Mesodermal cell (in vitro differentiated cells): ENCODE results near the gene MGARP.
A peak's percentile ranks its signal among the peaks of the same experiment; 100 is the strongest.

ENCODE experiments used
- H3K27ac ChIP-seq: 2 replicates; pipeline ENCODE4 v1.7.0; 2013; ENCODE audit warnings: mild to moderate bottlenecking, low read depth, low read length, moderate library complexity; ENCODE audit not compliant: severe bottlenecking
- H3K36me3 ChIP-seq: 2 replicates; pipeline ENCODE4 v1.7.1; 2013; ENCODE audit warnings: mild to moderate bottlenecking, low read length, moderate library complexity; ENCODE audit not compliant: control insufficient read depth, insufficient read depth
- H3K4me1 ChIP-seq: one replicate; pipeline ENCODE4 v1.7.1; 2013; ENCODE audit warnings: mild to moderate bottlenecking, low read length; ENCODE audit not compliant: insufficient read depth, control insufficient read depth, poor library complexity, severe bottlenecking
- H3K4me3 ChIP-seq: 2 replicates; pipeline ENCODE4 v1.7.0; 2013; ENCODE audit warnings: low read length, control low read depth, mild to moderate bottlenecking; ENCODE audit not compliant: insufficient read depth, poor library complexity, severe bottlenecking; ENCODE audit errors: extremely low read depth
- H3K9me3 ChIP-seq: 2 replicates; pipeline ENCODE4 v1.7.1; 2013; ENCODE audit warnings: mild to moderate bottlenecking, low read length, moderate library complexity; ENCODE audit not compliant: control insufficient read depth
- WGBS, 2 experiments: methylation state at CpG; one replicate each; pipeline ENCODE4 v1.1.5; 2013; ENCODE audit warnings: missing lambda C conversion rate in 2 of 2; ENCODE audit not compliant: insufficient coverage in 2 of 2; 5-methylcytosine and 5-hydroxymethylcytosine counted together

MGARP gene

DNA sequence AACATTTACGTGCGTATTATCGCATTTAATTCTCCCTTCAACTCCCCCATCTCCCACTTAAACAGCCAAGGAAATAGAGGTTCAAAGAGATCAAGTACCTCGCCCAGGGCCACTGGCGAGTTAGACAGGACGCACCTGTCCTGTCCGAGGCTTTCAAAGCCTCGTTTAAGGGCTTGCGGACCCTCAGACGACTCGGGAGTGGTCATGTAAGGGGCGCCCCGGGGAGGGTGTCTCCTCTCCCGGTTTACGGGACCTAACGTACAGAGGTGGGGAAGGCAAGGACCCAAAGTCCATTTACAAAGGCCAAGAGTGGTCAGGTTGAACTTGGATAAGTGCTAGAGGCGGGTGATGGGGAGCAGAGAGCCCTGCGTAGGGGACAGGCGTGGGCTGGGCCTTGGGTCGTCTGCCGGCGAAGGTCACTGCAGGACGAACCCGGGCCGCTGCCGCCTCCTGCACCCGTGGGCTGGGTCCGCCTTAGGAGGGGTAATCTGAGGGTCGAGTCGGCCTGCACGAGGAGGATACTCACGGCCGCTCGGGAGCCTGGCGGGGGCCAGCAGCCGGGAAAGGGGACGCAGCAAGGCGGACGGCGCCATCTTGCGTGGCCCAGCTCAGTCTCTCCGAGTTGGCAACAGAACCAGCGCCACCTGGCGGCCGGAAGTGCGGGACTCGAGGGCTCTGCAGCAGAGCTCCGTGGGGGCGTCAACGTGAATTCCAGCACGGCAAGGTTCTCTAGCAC lies 15.3 kb upstream of the MGARP start:
- peak overlapping the region; percentile 68 for H3K27ac ChIP-seq
- H3K4me1 ChIP-seq, result peaks cover 11% of the 10 kb centered on the region
- H3K4me3 ChIP-seq, result peak overlapping the region; percentile 62
- 7 to 12% methylated on average over 38 to 42 of the region's 51 CpGs for WGBS, 2 experiments
- H3K9me3 ChIP-seq, result no peaks in the 10 kb centered on the region
- peaks cover 38% of the 10 kb centered on the region for H3K36me3 ChIP-seq

DNA sequence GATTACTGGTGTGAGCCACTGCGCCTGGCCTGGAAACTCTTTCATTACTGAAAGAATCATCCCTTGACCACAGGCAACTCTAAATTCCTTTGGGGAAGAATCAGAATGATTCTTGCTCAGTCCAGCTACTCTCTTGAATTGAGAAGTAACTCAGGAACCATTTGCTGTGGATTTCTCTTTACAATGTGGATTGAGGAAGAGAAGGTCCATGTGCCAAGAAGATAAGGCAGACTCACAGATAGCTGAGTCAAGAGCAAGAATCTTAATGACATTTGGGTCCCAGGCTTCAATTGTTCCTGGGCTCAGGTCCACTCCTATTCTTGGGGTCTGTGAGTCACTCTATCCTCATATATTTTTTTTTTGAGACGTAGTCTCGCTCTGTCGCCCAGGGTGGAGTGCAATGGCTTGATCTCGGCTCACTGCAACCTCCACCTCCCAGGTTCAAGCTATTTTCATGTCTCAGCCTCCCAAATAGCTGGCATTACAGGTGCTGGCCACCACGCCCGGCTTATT lies 6.2 kb upstream of the MGARP start:
- WGBS, 2 experiments, result 87 to 95% methylated on average over 4 to 5 of the region's 7 CpGs
- Histone ChIP-seq H3K4me1 (no peaks in the 10 kb centered on the region), H3K36me3 (peaks cover 23% of the 10 kb centered on the region), H3K4me3 (no peak overlapping the region), H3K9me3 (peaks cover 3% of the 10 kb centered on the region), H3K27ac (no peak overlapping the region)

DNA sequence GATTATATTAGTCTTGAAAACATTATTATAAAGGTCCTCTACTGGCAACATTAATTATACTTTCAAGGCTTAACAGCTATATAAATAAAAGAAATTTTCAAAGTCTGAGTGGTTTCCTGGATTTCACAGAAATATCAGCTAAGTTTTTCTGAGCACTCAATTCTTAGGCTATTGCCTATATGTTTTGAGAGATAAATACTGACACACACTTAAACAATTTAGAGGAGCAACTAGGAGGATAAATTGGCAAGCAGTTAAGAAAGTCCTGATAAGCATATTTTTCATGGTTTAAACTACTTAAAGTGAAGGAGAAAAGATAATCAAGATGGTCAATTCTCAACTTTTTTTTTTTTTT lies 2.7 kb upstream of the MGARP start:
- no peak overlapping the region for H3K4me3 ChIP-seq

DNA sequence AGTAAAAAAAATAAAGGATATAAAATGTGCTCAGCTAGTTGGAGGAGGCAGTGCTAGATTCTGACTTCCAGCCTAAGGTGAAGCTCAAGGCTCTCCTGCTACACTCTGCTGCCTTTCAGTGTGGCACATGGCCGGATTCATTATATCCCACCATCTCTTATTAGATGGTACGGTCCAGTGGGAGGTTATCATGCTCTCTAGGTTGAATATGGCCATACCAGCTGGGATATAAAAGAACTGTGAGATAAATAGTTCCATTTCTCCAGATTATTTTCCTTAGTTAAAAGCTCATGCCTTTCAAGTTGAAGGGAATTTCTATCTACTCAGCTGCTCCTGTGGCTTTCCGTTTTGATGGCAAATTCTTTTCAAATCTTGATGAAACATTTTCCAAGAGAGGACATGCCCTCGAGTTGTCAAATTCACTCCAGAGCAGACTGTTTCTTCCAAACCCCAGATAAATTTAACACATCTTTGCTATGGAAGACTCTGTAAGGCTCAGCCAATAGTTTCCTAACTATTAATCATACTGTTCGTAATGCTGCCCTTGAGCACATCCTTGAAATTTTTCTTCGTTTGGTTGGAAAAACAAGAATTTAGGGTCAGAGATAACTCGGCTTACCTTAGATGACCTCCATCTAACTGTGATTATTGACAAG lies 2.2 kb upstream of the MGARP start:
- 83 to 96% methylated on average over 2 to 3 of the region's 7 CpGs for WGBS, 2 experiments
- Histone ChIP-seq H3K4me3 (no peak overlapping the region), H3K27ac (no peak overlapping the region), H3K9me3 (peaks cover 3% of the 10 kb centered on the region), H3K36me3 (no peaks in the 10 kb centered on the region), H3K4me1 (peaks cover 4% of the 10 kb centered on the region)

More for the DNA sequence above, 2.7 kb upstream of the MGARP start:
- Histone ChIP-seq H3K9me3 (peaks cover 3% of the 10 kb centered on the region), H3K4me1 (peaks cover 4% of the 10 kb centered on the region), H3K27ac (no peak overlapping the region), H3K36me3 (no peaks in the 10 kb centered on the region)

DNA sequence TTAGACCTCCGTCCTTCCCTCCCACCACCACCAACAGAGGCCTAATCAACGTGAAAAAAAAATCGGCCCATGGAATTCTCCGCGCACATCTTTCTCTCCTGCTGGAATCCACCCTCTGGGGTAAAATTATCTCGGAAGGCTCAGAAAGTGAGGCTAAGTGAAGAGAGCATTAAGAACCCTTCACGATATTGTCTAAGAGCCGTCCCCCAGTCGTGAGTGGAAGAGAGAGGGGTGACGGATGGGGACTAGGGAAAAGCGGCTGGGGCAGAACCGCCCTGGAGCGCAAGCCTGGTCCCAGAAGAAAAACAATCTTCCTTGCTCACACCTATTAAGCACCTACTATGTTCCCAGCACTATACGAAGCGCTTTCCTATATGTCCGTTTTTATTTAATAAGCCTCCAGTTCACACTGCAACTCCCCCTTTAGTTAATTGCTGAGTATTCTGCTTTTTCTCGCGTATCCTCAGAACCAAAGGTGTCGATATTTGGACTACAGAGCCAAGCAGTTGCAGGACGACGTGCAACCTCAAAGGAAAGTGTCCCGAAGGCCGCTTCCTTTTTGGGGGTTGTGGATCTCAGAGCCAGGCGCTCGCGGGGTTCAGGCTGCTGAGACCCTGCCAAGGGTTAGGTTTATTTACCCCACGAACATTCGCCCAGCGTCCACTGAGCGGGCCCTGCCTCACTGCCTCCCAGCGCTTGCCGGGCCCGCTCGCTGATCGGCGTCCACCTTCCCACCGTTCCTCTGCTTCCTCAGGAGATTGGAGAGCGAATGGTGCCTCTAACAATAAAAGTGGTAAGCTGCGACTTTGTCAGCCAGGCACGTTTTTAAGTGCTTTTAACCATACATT lies 889 bp downstream of the MGARP start:
- Histone ChIP-seq H3K27ac (no peak overlapping the region), H3K9me3 (no peaks in the 10 kb centered on the region), H3K36me3 (no peaks in the 10 kb centered on the region), H3K4me3 (peak overlapping the region; percentile 34), H3K4me1 (peaks cover 4% of the 10 kb centered on the region)
- 22 to 44% methylated on average over 19 to 25 of the region's 40 CpGs for WGBS, 2 experiments

DNA sequence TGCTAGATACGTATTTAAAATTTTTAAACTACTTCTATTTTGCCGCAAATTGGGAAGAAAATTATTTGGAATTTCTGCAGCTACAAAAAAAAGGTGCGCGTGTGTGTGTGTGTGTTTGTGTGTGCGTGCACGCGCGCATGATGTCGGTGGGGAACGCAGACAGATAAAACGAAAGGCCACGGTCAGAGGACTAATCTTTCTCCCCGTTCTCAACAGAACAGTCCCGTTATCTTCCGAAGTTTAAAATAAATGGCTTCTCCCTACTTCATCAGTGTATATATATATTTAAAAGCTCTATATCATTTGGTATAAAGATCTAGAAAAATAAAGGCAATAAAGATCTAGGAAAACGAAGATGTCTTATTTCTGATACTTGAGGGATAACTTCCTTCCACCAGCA lies 1.5 kb downstream of the MGARP start:
- H3K27ac ChIP-seq, result no peak overlapping the region
- no peaks in the 10 kb centered on the region for H3K9me3 ChIP-seq
- H3K4me3 ChIP-seq, result no peak overlapping the region
- H3K36me3 ChIP-seq, result no peaks in the 10 kb centered on the region
- WGBS, 2 experiments, result 96 to 100% methylated on average over 8 of the region's 16 CpGs
- H3K4me1 ChIP-seq, result peaks cover 4% of the 10 kb centered on the region

DNA sequence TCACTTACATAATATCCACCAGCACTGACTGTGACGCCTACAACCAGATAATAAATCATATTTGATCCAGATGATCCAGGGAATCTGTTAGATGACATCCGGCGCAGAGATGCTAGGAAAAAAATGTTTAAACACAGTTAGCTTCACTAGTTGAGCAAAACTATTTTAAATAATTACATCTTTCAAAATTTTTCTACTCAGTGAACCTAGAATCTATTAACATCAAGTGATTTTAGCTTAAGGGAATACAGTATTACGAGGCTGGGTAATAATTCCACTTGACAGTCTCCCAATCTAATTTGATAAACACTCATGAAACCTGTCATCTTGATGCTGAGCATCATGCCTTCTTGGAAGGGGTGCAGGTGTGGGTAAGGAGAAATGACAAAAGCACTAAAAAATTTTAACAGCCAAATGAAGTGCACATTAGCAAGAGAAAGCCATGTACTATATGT lies 4.7 kb downstream of the MGARP start:
- WGBS, 2 experiments, result no CpG with 5 or more reads among the region's 4 CpGs
- Histone ChIP-seq H3K27ac (no peak overlapping the region), H3K4me1 (peaks cover 4% of the 10 kb centered on the region), H3K36me3 (no peaks in the 10 kb centered on the region), H3K4me3 (no peak overlapping the region), H3K9me3 (no peaks in the 10 kb centered on the region)

DNA sequence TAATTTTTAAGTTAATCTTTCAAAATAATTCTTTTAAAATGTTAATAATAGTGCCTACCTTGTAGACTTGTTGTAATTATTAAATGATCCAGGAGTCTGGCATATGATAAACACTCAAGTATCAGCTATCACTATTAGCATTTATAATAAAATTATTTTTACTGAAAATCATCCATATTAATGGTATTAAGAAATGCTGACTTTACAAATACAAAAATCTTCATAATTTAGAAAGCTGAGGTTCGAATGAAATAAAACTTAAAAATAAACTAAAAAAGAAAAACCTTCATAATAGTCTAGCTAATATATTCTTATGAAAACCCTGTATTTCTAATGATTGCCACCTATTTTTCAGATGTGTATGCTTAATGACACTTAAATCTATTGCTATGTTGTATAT lies 5.2 kb downstream of the MGARP start:
- Histone ChIP-seq H3K4me3 (no peak overlapping the region), H3K4me1 (peaks cover 4% of the 10 kb centered on the region), H3K36me3 (no peaks in the 10 kb centered on the region), H3K27ac (no peak overlapping the region), H3K9me3 (no peaks in the 10 kb centered on the region)
- no CpG with 5 or more reads among the region's 1 CpG for WGBS, 2 experiments

DNA sequence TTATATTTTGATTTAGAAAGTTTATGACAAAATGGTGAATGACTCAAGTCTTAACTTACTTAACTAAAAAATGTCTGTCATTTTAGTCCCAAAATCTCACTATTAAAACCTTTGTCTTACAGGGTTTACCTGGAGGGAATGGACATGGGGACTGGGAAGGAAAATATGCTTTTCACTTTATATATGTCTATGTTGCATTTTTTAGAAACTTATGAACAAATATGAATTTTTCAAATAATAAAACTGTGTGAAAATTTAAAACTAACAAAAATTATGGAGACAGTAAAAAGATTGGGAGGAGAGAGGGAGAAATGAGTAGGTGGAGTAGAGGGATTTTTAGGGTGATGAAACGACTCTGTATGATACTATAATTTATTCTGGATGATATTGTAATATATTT lies 6.2 kb downstream of the MGARP start:
- no peaks in the 10 kb centered on the region for H3K4me1 ChIP-seq
- H3K36me3 ChIP-seq, result no peaks in the 10 kb centered on the region
- no peak overlapping the region for H3K27ac ChIP-seq
- WGBS, 2 experiments, result no CpG with 5 or more reads among the region's 1 CpG
- H3K9me3 ChIP-seq, result no peaks in the 10 kb centered on the region
- H3K4me3 ChIP-seq, result no peak overlapping the region

DNA sequence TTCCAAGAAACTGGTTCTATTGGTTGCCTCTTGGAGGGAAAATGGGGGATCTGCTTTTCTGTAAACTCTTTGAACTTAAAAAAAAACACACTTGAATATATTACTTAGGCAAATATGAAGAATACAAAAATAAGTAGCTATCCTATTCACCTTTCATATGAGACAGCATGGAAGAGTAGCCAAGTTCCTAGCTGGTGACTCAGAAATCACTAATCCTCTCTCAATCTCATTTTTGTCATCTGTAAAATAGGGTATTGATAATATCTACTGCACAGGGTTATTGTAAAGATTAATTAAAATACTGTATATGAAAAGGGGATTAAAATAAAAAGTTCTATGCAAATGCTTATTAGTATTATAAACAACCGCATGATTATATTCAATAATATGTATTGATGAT lies 12.7 kb downstream of the MGARP start:
- H3K9me3 ChIP-seq, result no peaks in the 10 kb centered on the region
- peaks cover 4% of the 10 kb centered on the region for H3K4me1 ChIP-seq
- no peaks in the 10 kb centered on the region for H3K36me3 ChIP-seq
- no CpG with 5 or more reads among the region's 1 CpG for WGBS, 2 experiments
- no peak overlapping the region for H3K4me3 ChIP-seq
- H3K27ac ChIP-seq, result no peak overlapping the region
